ENCODE measurements around the gene KCNF1. TPM values are rescaled to one million over a fixed set of nuclear protein-coding genes. Genes with fewer than 3 reads are reported as not detected.
A peak's percentile ranks its signal among the peaks of the same experiment; 100 is the strongest.

The KCNF1 gene
- total and polyA plus RNA-seq, 2 of the 8 experiments (the other 6 are each of a cell fraction or from before 2014, with no cell fraction given): 0.48 to 1.5 TPM

DNA sequence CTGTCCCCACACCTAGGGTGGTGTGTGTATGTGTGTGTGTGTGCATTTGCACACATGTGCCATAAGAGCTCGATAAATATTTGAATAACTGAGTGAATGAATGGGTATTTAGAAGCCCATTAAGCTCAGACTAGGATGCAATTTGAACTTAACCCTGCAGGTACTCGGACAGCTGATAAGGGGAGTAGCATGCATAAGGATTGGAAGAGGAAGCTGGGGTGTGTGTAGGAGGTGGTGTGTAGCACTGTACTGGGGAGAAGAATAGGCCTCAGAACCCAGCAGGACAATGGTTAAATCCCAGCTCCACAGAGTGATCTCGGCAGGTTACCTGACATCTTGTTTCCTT lies 1.8 kb upstream of the KCNF1 start:
- no peak overlapping the region for H3K9ac ChIP-seq (replicated peaks in 1 of 4; ENCODE audit: extremely low read depth in 1 of 4, low read depth in 3 of 4, low read length in 3 of 4)
- no peaks in the 10 kb centered on the region for H3K79me2 ChIP-seq (ENCODE audit: control insufficient read depth in 1 of 2, insufficient read depth in 2 of 2, low read length in 2 of 2)
- H3K4me3 ChIP-seq (ENCODE audit: extremely low read depth in 1 of 4, insufficient read depth in 2 of 4, low read depth in 3 of 4, low read length in 4 of 4): no peak overlapping the region
- no peak overlapping the region for H3K56ac ChIP-seq (replicated peaks; ENCODE audit: insufficient read length, low read depth, low read length)
- no peak overlapping the region for H3K23ac ChIP-seq (ENCODE audit: insufficient read length)
- no peak overlapping the region for H3K27ac ChIP-seq (ENCODE audit: low read depth, low read length)
- H3K36me3 ChIP-seq (ENCODE audit: control insufficient read depth in 2 of 4, insufficient read depth in 4 of 4, low read length in 3 of 4): no peaks in the 10 kb centered on the region; a peak in 1 of 8 replicates
- FAIRE-seq (no peak), DNase-seq (ENCODE audit: low read depth in 1 of 2, low spot score in 2 of 2) (no peak)
- H3K79me1 ChIP-seq (ENCODE audit: low read depth, low read length): no peaks in the 10 kb centered on the region
- 0 out of 2 replicates have a peak overlapping the region, but pooled peaks have one; percentile 46 for H2BK15ac ChIP-seq (ENCODE audit: low read length)
- H2AK5ac ChIP-seq (ENCODE audit: low read depth, low read length): 0 out of 2 replicates have a peak overlapping the region, but pooled peaks have one; percentile 65
- no peak overlapping the region for H3K4ac ChIP-seq (replicated peaks; ENCODE audit: insufficient read length, low read depth, low read length)
- no peak overlapping the region for H4K5ac ChIP-seq (ENCODE audit: insufficient read length, low read depth, low read length)
- H3K23me2 ChIP-seq (ENCODE audit: low read depth, low read length): peaks cover 10% of the 10 kb centered on the region; the same call in 1 of the 2 replicates
- peaks cover 13 to 37% (median 28%) of the 10 kb centered on the region in 4 experiments; a peak in 6 of 7 replicates for H3K27me3 ChIP-seq (replicated peaks in 1 of 4; ENCODE audit: control insufficient read depth in 3 of 4, extremely low read depth in 1 of 4, insufficient read depth in 3 of 4, low read length in 3 of 4)
- H3K4me2 ChIP-seq (ENCODE audit: insufficient read depth in 1 of 2, low read depth in 2 of 2, low read length in 2 of 2): no peak overlapping the region
- no peak overlapping the region for H3K18ac ChIP-seq (ENCODE audit: extremely low read depth, low read length)
- CTCF ChIA-PET (ENCODE audit: partially characterized antibody): interaction anchor here (0.6 to 13.4 kb wide), 56 partner anchors 11 to 826 kb away, joined by 3 to 234 read pairs (median 5); a partner anchor contains a TSS
- peaks cover 3 to 25% (median 8%) of the 10 kb centered on the region in 4 experiments for H3K4me1 ChIP-seq (replicated peaks in 1 of 4; ENCODE audit: control insufficient read depth in 3 of 4, insufficient read depth in 4 of 4, low read length in 3 of 4)
- POLR2A ChIA-PET (ENCODE audit: partially characterized antibody): interaction anchor here (1.2 to 1.4 kb wide), 2 partner anchors 10 to 12 kb away, joined by 4 read pairs; no protein-coding TSS in a partner anchor
- no peak overlapping the region for H3K14ac ChIP-seq (ENCODE audit: insufficient read length)
- 0 out of 2 replicates have a peak overlapping the region, but pooled peaks have one; percentile 48 for H2BK20ac ChIP-seq (ENCODE audit: low read length)
- H4K91ac ChIP-seq (replicated peaks; ENCODE audit: insufficient read length, low read length): no peak overlapping the region
- peaks cover 3 to 7% of the 10 kb centered on the region in 2 experiments for H4K20me1 ChIP-seq (replicated peaks in 1 of 2; ENCODE audit: control insufficient read depth in 1 of 2, insufficient read depth in 2 of 2, low read length in 2 of 2)
- 59% methylated on average over 3 of the region's 3 CpGs; no CpG with 5 or more reads in 1 of the 2 experiments for WGBS, 2 experiments (ENCODE audit: extremely low coverage in 1 of 2, insufficient coverage in 1 of 2, insufficient read length in 1 of 2, insufficient replicate concordance in 2 of 2, low coverage in 1 of 2, low lambda C conversion rate in 2 of 2, missing lambda C conversion rate in 1 of 2)
- H2BK5ac ChIP-seq (ENCODE audit: low read depth, low read length): no peak overlapping the region
- H4K8ac ChIP-seq (ENCODE audit: extremely low read depth, insufficient read depth, low read length): no peak overlapping the region
- H2BK120ac ChIP-seq (replicated peaks; ENCODE audit: low read depth, low read length): no peak overlapping the region
- TF ChIP-seq BRCA1 (IDR thresholded peaks at IDR 0.05; ENCODE audit: low read depth, low read length) (no peak), RXRA (IDR thresholded peaks at IDR 0.05; ENCODE audit: insufficient read depth, low read depth, low read length) (no peak), JUND (IDR thresholded peaks at IDR 0.05; ENCODE audit: low read length) (no peak), ATF3 (IDR thresholded peaks at IDR 0.05; ENCODE audit: insufficient read depth, low read depth, low read length) (no peak), EGR1 (IDR thresholded peaks at IDR 0.05; ENCODE audit: borderline replicate concordance, low read depth, low read length) (no peak), CTBP2 (IDR thresholded peaks at IDR 0.05; ENCODE audit: borderline replicate concordance, insufficient read depth, insufficient read length, low read length) (no peak), CHD1 (IDR thresholded peaks at IDR 0.05; ENCODE audit: low read depth, low read length) (no peak), RFX5 (IDR thresholded peaks at IDR 0.05; ENCODE audit: borderline replicate concordance, low read depth, low read length) (no peak), RBBP5 (IDR thresholded peaks at IDR 0.05; ENCODE audit: borderline replicate concordance, low read depth, low read length) (no peak), NRF1 (IDR thresholded peaks at IDR 0.05; ENCODE audit: low read depth, low read length) (no peak), BACH1 (IDR thresholded peaks at IDR 0.05; ENCODE audit: low read length) (no peak), ASH2L (IDR thresholded peaks at IDR 0.05; ENCODE audit: low read length) (no peak)
- H3K9me3 ChIP-seq (ENCODE audit: insufficient read depth in 2 of 2, low read depth in 1 of 2, low read length in 1 of 2): peaks cover 0 to 4% of the 10 kb centered on the region in 2 experiments; a peak in 1 of 4 replicates
- peak overlapping the region; percentile 90; the same call in 1 of the 2 replicates for H2BK12ac ChIP-seq (ENCODE audit: low read depth, low read length)
- no peak overlapping the region for H2AFZ ChIP-seq (ENCODE audit: low read length)
